Activated CD8-positive, alpha-beta memory T cell treated with anti-CD3 and anti-CD28 coated beads, Interleukin-2, amount 10 ng/mL, durations not matched to agents 7 days and 5 days (primary cell): ENCODE results near the gene PPP1R7. TPM values are rescaled to one million over a fixed set of nuclear protein-coding genes. Genes with fewer than 3 reads are reported as not detected.

Experiments
- total RNA-seq, 2 experiments: library from RNA; stranded (reverse); gene quantifications; one replicate each; pipeline ENCODE4 v1.2.3, GENCODE V29; 2021

Gene PPP1R7
- total RNA-seq, 2 experiments from 2014 or later = 86.4 to 99.5 TPM

Other genes with a start within 250 kb of the PPP1R7 start
- not detected for gene CROCC2, start 244.1 kb upstream of the PPP1R7 start, total RNA-seq
- 1 to 10 TPM; 3.6 to 4.6 TPM for gene SNED1, start 151.8 kb upstream of the PPP1R7 start, total RNA-seq
- gene MTERF4, start 48.2 kb upstream of the PPP1R7 start, total RNA-seq = 10 to 100 TPM; 31.5 to 33.0 TPM
- 10 to 100 TPM; 65.1 to 71.9 TPM for gene PASK, start 995 bp upstream of the PPP1R7 start, total RNA-seq
- 1 to 10 TPM in 1 of 2 experiments, under 1 TPM in 1; 0.53 to 1.1 TPM for gene ANO7, start 38.2 kb downstream of the PPP1R7 start, total RNA-seq
- 100 to 1,000 TPM; 176 to 232 TPM for gene HDLBP, start 165.2 kb downstream of the PPP1R7 start, total RNA-seq
- 100 to 1,000 TPM; 242 to 290 TPM for gene SEPTIN2, start 165.5 kb downstream of the PPP1R7 start, total RNA-seq
- gene FARP2, start 205.8 kb downstream of the PPP1R7 start, total RNA-seq = 10 to 100 TPM; 24.0 to 25.4 TPM